ENCODE results near the gene RNF130.

RNF130 gene

DNA sequence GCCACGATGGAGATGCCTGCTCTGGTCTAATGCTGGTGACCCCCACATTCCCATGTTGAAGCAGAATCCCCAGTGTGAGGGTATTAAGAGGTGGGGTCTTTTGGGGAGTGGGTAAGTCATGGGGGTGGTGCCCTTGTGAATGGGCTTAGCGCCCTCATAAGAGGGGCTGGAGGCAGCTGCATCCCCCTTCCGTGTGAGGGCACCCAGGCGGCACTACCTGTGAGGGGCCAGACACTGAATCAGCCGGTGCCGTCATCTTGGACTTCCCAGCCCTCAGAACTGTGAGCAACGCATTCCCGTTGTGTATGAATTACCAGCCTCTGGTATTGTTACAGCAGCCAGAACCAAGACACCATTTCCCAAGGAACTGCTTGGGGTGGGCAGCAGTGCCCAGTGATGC is 27.0 kb upstream of the RNF130 start:
- no peak for TF ChIP-seq GATA3 (IDR thresholded peaks at IDR 0.05; ENCODE audit: low read depth, low read length)
- no peak for TF ChIP-seq GATA2 (IDR thresholded peaks at IDR 0.05; ENCODE audit: low read depth, low read length)

DNA sequence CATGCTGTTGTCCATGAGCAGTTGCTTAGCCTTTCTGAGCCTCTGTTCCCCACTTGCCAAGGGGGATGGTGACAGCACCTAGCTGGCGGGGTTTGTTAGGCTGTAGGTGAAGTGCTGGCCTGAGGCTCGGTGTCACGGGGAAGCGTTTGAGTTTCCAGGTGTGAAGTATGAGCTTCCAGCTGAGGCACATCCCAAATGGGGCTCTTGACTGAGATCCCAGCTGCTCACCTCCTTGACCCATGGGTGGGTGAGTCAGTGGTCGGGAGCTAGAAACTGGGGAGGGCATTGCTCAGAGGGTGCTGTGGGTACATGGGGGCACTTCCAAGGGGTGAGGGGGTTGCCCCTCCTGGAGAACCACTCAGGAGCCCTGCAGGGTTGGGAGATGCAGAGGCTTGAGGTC is 26.4 kb upstream of the RNF130 start:
- TF ChIP-seq GATA2 (IDR thresholded peaks at IDR 0.05; ENCODE audit: low read depth, low read length) (no peak), GATA3 (IDR thresholded peaks at IDR 0.05; ENCODE audit: low read depth, low read length) (no peak)

- no peak for TF ChIP-seq GATA3 (IDR thresholded peaks at IDR 0.05; ENCODE audit: low read depth, low read length)
These were observed 25.8 kb upstream of the RNF130 start for GRCh38 chr5:180097163-180097894.

DNA sequence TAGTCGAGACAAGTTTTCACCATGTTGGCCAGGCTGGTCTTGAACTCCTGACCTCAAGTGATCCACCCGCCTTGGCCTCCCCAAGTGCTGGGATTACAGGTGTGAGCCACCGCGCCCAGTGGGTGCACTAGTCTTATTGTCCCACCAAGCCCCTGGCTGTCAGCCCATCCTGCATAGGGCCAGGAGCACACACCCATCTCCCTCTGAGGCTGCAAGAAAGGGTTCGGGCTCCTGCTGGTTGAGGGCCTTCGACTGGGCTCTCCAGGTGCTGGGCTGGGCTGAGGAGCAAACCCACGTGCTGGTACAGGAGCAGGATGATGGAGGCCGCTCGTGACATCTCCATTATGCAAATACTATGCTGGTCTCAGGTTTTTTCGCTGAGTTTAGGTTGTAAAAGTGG is 25.1 kb upstream of the RNF130 start:
- TF ChIP-seq GATA3 (IDR thresholded peaks at IDR 0.05; ENCODE audit: low read depth, low read length) (no peak), GATA2 (IDR thresholded peaks at IDR 0.05; ENCODE audit: low read depth, low read length) (no peak)

DNA sequence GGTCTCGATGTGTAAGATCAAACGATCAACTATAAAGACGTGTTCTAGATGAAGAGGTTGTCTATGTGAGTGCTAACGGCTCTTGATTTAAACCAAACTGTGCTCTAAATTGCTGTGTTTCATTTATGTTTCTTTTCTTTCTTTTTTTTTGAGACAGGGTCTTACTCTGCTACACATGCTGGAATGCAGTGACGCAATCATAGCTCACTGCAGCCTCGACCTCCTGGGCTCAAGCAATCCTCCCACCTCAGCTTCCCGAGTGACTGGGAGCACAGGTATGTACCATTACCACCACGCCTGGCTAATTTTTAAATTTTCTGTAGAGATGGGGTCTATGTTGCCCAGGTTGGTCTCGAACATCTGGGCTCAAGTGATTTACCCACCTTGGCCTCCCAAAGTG is 24.0 kb upstream of the RNF130 start:
- TF ChIP-seq GATA3 (IDR thresholded peaks at IDR 0.05; ENCODE audit: low read depth, low read length) (no peak), GATA2 (IDR thresholded peaks at IDR 0.05; ENCODE audit: low read depth, low read length) (no peak)

- TF ChIP-seq GATA3 (IDR thresholded peaks at IDR 0.05; ENCODE audit: low read depth, low read length) (no peak), GATA2 (IDR thresholded peaks at IDR 0.05; ENCODE audit: low read depth, low read length) (no peak)
These were observed 22.3 kb upstream of the RNF130 start for GRCh38 chr5:180093651-180094382.

- no peak for TF ChIP-seq GATA3 (IDR thresholded peaks at IDR 0.05; ENCODE audit: low read depth, low read length)
- TF ChIP-seq GATA2 (IDR thresholded peaks at IDR 0.05; ENCODE audit: low read depth, low read length) = no peak
These were observed 21.7 kb upstream of the RNF130 start for GRCh38 chr5:180093241-180093640.

GRCh38 chr5:180090769-180091546 is 19.4 kb upstream of the RNF130 start:
- TF ChIP-seq GATA3 (IDR thresholded peaks at IDR 0.05; ENCODE audit: low read depth, low read length) = no peak
- no peak for TF ChIP-seq GATA2 (IDR thresholded peaks at IDR 0.05; ENCODE audit: low read depth, low read length)

- TF ChIP-seq GATA2 (IDR thresholded peaks at IDR 0.05; ENCODE audit: low read depth, low read length) = no peak
- no peak for TF ChIP-seq GATA3 (IDR thresholded peaks at IDR 0.05; ENCODE audit: low read depth, low read length)
These were observed 18.7 kb upstream of the RNF130 start for GRCh38 chr5:180090098-180090768.

- TF ChIP-seq GATA3 (IDR thresholded peaks at IDR 0.05; ENCODE audit: low read depth, low read length) = no peak
These were observed 17.0 kb upstream of the RNF130 start for GRCh38 chr5:180088561-180088960.

GRCh38 chr5:180086816-180087399 is 15.3 kb upstream of the RNF130 start:
- TF ChIP-seq GATA3 (IDR thresholded peaks at IDR 0.05; ENCODE audit: low read depth, low read length) (no peak), GATA2 (IDR thresholded peaks at IDR 0.05; ENCODE audit: low read depth, low read length) (no peak)

GRCh38 chr5:180085837-180086236 is 14.3 kb upstream of the RNF130 start:
- TF ChIP-seq GATA2 (IDR thresholded peaks at IDR 0.05; ENCODE audit: low read depth, low read length) (no peak), GATA3 (IDR thresholded peaks at IDR 0.05; ENCODE audit: low read depth, low read length) (no peak)

GRCh38 chr5:180084638-180085561 is 13.3 kb upstream of the RNF130 start:
- TF ChIP-seq GATA3 (IDR thresholded peaks at IDR 0.05; ENCODE audit: low read depth, low read length) (no peak), GATA2 (IDR thresholded peaks at IDR 0.05; ENCODE audit: low read depth, low read length) (peak; percentile 70)

Data from SH-SY5Y (cell line).